ENCODE results near the gene R3HCC1L. TPM values are rescaled to one million over a fixed set of nuclear protein-coding genes. Genes with fewer than 3 reads are reported as not detected.

The R3HCC1L gene
- total and polyA plus RNA-seq, 2 donors (not counting 1 experiment from before 2014, with no cell fraction given) = 11.6 to 25.1 TPM

DNA sequence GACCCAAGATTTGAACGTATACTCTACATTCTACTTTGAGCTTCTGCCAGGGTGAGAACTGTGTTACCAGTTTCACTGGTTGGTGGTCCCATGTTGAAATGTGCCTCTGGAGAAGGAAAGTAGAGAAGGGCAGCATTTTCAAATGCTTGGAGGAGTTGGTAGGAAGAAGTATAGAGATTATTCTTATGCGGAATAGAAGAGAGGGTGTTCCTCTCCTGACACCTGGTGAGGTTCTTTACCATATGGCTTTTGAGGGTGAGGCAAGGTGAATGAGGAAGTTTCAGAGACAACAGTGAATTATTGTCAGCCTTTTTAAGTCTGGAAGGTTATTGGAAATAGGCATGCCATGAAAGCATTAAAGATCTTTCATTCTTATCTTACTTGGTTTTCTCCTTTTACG, 34.3 kb downstream of the R3HCC1L start:
- Histone ChIP-seq H3K4me2 (replicated peaks; ENCODE audit: low read depth, low read length, poor library complexity, severe bottlenecking) (peak overlapping the region; percentile 50), H3K4me1 (ENCODE audit: control insufficient read depth in 2 of 2, insufficient read depth in 2 of 2, low read length in 2 of 2) (peaks cover 23 to 25% of the 10 kb centered on the region in 2 donors), H3K9me3 (ENCODE audit: control extremely low read depth in 1 of 3, control insufficient read depth in 2 of 3, insufficient read depth in 1 of 3, low read length in 2 of 3) (no peaks in the 10 kb centered on the region), H3K36me3 (replicated peaks in 1 of 2; ENCODE audit: control extremely low read depth in 1 of 2, control insufficient read depth in 1 of 2, extremely low read depth in 1 of 2, insufficient read depth in 2 of 2, low read length in 1 of 2) (peaks cover 13 to 23% of the 10 kb centered on the region in 2 experiments), H3K27me3 (replicated peaks in 1 of 4; ENCODE audit: control extremely low read depth in 1 of 4, control insufficient read depth in 3 of 4, insufficient read depth in 4 of 4, low read length in 3 of 4) (no peaks in the 10 kb centered on the region), H2AFZ (ENCODE audit: insufficient read depth, low read depth, low read length, poor library complexity, severe bottlenecking) (no peak overlapping the region), H3K79me2 (ENCODE audit: control insufficient read depth, insufficient read depth, low read length) (peaks cover 40% of the 10 kb centered on the region), H4K20me1 (ENCODE audit: control insufficient read depth, insufficient read depth, low read length, poor library complexity, severe bottlenecking) (peaks cover 27% of the 10 kb centered on the region), H3K27ac (ENCODE audit: low read length in 2 of 2) (peak overlapping the region in 1 of 2 donors; percentile 20), H3K9ac (ENCODE audit: low read length) (peak overlapping the region; percentile 19), H3K4me3 (ENCODE audit: control extremely low read depth in 1 of 5, extremely low read depth in 1 of 5, insufficient read depth in 1 of 5, low read depth in 2 of 5, low read length in 4 of 5) (no peak overlapping the region)
- ChIA-PET POLR2A (no interaction called here), CTCF (interaction anchor here (0.8 to 2.0 kb wide), 5 partner anchors 9 to 1078 kb away, joined by 3 to 11 read pairs (median 4); partner anchors contain the start of gene R3HCC1L)
- Mint-ChIP-seq H3K4me1 (peaks cover 34% of the 10 kb centered on the region), H3K27ac (peak overlapping the region; percentile 54), H3K27me3 (no peaks in the 10 kb centered on the region), H3K4me3 (peak overlapping the region; percentile 38), H3K9me3 (ENCODE audit: insufficient read depth) (no peaks in the 10 kb centered on the region)
- intact Hi-C loops (cut with micrococcal nuclease) = no loop called here
- TF ChIP-seq, protein P1, sequence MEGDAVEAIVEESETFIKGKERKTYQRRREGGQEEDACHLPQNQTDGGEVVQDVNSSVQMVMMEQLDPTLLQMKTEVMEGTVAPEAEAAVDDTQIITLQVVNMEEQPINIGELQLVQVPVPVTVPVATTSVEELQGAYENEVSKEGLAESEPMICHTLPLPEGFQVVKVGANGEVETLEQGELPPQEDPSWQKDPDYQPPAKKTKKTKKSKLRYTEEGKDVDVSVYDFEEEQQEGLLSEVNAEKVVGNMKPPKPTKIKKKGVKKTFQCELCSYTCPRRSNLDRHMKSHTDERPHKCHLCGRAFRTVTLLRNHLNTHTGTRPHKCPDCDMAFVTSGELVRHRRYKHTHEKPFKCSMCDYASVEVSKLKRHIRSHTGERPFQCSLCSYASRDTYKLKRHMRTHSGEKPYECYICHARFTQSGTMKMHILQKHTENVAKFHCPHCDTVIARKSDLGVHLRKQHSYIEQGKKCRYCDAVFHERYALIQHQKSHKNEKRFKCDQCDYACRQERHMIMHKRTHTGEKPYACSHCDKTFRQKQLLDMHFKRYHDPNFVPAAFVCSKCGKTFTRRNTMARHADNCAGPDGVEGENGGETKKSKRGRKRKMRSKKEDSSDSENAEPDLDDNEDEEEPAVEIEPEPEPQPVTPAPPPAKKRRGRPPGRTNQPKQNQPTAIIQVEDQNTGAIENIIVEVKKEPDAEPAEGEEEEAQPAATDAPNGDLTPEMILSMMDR (IDR thresholded peaks at IDR 0.05) = no peak
- no peak for TF ChIP-seq EZH2 (IDR thresholded peaks at IDR 0.05; ENCODE audit: borderline replicate concordance, insufficient read depth, low read depth, low read length, poor library complexity, severe bottlenecking)
- ATAC-seq (ENCODE audit: low read depth) (no peak), DNase-seq (peak; percentile 35)
- no CpG with 5 or more reads among the region's 3 CpGs for WGBS (ENCODE audit: insufficient coverage)

DNA sequence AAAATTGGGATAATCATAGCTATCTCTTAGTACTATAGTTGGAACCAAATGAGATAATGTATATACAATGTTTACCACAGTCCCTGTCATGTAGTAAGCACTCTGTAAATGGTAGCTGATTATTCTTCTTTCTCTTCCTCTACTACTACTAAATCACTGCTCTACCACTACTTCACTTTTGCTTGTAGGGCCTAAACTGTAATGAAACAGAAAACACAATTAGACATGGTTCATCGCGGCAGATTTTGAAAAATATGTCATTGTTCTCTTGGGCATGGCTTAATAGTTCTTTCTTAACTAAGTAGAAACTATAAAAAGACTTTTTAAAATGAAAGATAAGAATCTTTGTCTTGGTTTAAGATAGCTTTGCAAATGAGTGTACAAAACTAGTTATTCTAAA, 34.9 kb downstream of the R3HCC1L start:
- no peak overlapping the region for H2AFZ ChIP-seq (ENCODE audit: insufficient read depth, low read depth, low read length, poor library complexity, severe bottlenecking)
- Mint-ChIP-seq H3K4me1 (peaks cover 34% of the 10 kb centered on the region), H3K27ac (no peak overlapping the region), H3K27me3 (no peaks in the 10 kb centered on the region), H3K4me3 (no peak overlapping the region), H3K9me3 (ENCODE audit: insufficient read depth) (no peaks in the 10 kb centered on the region)
- H3K4me3 ChIP-seq (ENCODE audit: control extremely low read depth in 1 of 5, extremely low read depth in 1 of 5, insufficient read depth in 1 of 5, low read depth in 2 of 5, low read length in 4 of 5) = no peak overlapping the region
- TF ChIP-seq, protein P1 (IDR thresholded peaks at IDR 0.05) = no peak
- TF ChIP-seq EZH2 (IDR thresholded peaks at IDR 0.05; ENCODE audit: borderline replicate concordance, insufficient read depth, low read depth, low read length, poor library complexity, severe bottlenecking) = no peak
- H3K27me3 ChIP-seq (replicated peaks in 1 of 4; ENCODE audit: control extremely low read depth in 1 of 4, control insufficient read depth in 3 of 4, insufficient read depth in 4 of 4, low read length in 3 of 4) = no peaks in the 10 kb centered on the region
- no peak overlapping the region for H3K27ac ChIP-seq (ENCODE audit: low read length in 2 of 2)
- peaks cover 23 to 25% of the 10 kb centered on the region in 2 donors for H3K4me1 ChIP-seq (ENCODE audit: control insufficient read depth in 2 of 2, insufficient read depth in 2 of 2, low read length in 2 of 2)
- DNase-seq (no peak), ATAC-seq (ENCODE audit: low read depth) (no peak)
- H3K79me2 ChIP-seq (ENCODE audit: control insufficient read depth, insufficient read depth, low read length) = peaks cover 44% of the 10 kb centered on the region
- intact Hi-C loops (cut with micrococcal nuclease) = no loop called here
- H3K36me3 ChIP-seq (replicated peaks in 1 of 2; ENCODE audit: control extremely low read depth in 1 of 2, control insufficient read depth in 1 of 2, extremely low read depth in 1 of 2, insufficient read depth in 2 of 2, low read length in 1 of 2) = peaks cover 13 to 17% of the 10 kb centered on the region in 2 experiments
- no peaks in the 10 kb centered on the region for H3K9me3 ChIP-seq (ENCODE audit: control extremely low read depth in 1 of 3, control insufficient read depth in 2 of 3, insufficient read depth in 1 of 3, low read length in 2 of 3)
- H4K20me1 ChIP-seq (ENCODE audit: control insufficient read depth, insufficient read depth, low read length, poor library complexity, severe bottlenecking) = peaks cover 27% of the 10 kb centered on the region
- H3K9ac ChIP-seq (ENCODE audit: low read length) = no peak overlapping the region
- POLR2A ChIA-PET = no interaction called here
- WGBS (ENCODE audit: insufficient coverage) = no CpG with 5 or more reads among the region's 2 CpGs
- H3K4me2 ChIP-seq (replicated peaks; ENCODE audit: low read depth, low read length, poor library complexity, severe bottlenecking) = no peak overlapping the region
- CTCF ChIA-PET = interaction anchor here (0.6 to 3.3 kb wide), 11 partner anchors 8 to 1077 kb away, joined by 3 to 11 read pairs (median 4); partner anchors contain the start of gene R3HCC1L
